ENCODE results near the gene LAMB3. TPM values are rescaled to one million over a fixed set of nuclear protein-coding genes. Genes with fewer than 3 reads are reported as not detected.

LAMB3 gene
- polyA plus RNA-seq, 1 donor from 2014 or later: 5.8 TPM

GRCh38 chr1:209590405-209590804 lies 61.8 kb downstream of the LAMB3 start:
- TF ChIP-seq POLR2AphosphoS5 (IDR thresholded peaks at IDR 0.05): no peak
- TF ChIP-seq REST (IDR thresholded peaks at IDR 0.05; ENCODE audit: borderline replicate concordance): no peak
- no peak for TF ChIP-seq TAF1 (IDR thresholded peaks at IDR 0.05; ENCODE audit: low read depth)
- TF ChIP-seq RAD21 (conservative IDR thresholded peaks at IDR 0.05): no peak
- TF ChIP-seq SMC3 (conservative IDR thresholded peaks at IDR 0.05; ENCODE audit: poor library complexity): peak; percentile 49
- peak; percentile 48 for TF ChIP-seq CTCF (IDR thresholded peaks at IDR 0.05; ENCODE audit: poor library complexity, severe bottlenecking)
- TF ChIP-seq MXI1 (conservative IDR thresholded peaks at IDR 0.05; ENCODE audit: poor library complexity, severe bottlenecking): no peak
- no peak for TF ChIP-seq EZH2 (IDR thresholded peaks at IDR 0.05; ENCODE audit: borderline replicate concordance, insufficient read depth, low read length, poor library complexity, severe bottlenecking)
- TF ChIP-seq EP300 (conservative IDR thresholded peaks at IDR 0.05; ENCODE audit: poor library complexity, severe bottlenecking): no peak
- H2AFZ ChIP-seq (ENCODE audit: low read depth, low read length): no peak overlapping the region
- H3K4me2 ChIP-seq (ENCODE audit: low read length): no peak overlapping the region
- H3K27me3 ChIP-seq (ENCODE audit: insufficient read depth, low read depth, low read length): no peaks in the 10 kb centered on the region
- no peak overlapping the region for H3K27ac ChIP-seq (ENCODE audit: low read length)
- H3K79me2 ChIP-seq (replicated peaks; ENCODE audit: insufficient read depth, low read length): no peaks in the 10 kb centered on the region
- no peaks in the 10 kb centered on the region for H3F3A ChIP-seq (ENCODE audit: insufficient read depth, low read length, poor library complexity, severe bottlenecking)
- no peaks in the 10 kb centered on the region for H3K9me3 ChIP-seq (ENCODE audit: low read length)
- no peak overlapping the region for H3K4me3 ChIP-seq (ENCODE audit: low read length)
- no peaks in the 10 kb centered on the region for H3K36me3 ChIP-seq (ENCODE audit: insufficient read depth, low read length)
- no peaks in the 10 kb centered on the region for H4K20me1 ChIP-seq (ENCODE audit: insufficient read depth)
- no peak overlapping the region for H3K9ac ChIP-seq (ENCODE audit: low read length)
- no peaks in the 10 kb centered on the region for H3K9me2 ChIP-seq (ENCODE audit: insufficient read depth, low read length)

- no peak for TF ChIP-seq CTCF (IDR thresholded peaks at IDR 0.05; ENCODE audit: poor library complexity, severe bottlenecking)
- TF ChIP-seq REST (IDR thresholded peaks at IDR 0.05; ENCODE audit: borderline replicate concordance): no peak
- no peak for TF ChIP-seq EP300 (conservative IDR thresholded peaks at IDR 0.05; ENCODE audit: poor library complexity, severe bottlenecking)
- no peak for TF ChIP-seq MXI1 (conservative IDR thresholded peaks at IDR 0.05; ENCODE audit: poor library complexity, severe bottlenecking)
- no peak for TF ChIP-seq TAF1 (IDR thresholded peaks at IDR 0.05; ENCODE audit: low read depth)
- TF ChIP-seq POLR2AphosphoS5 (IDR thresholded peaks at IDR 0.05): no peak
- no peak for TF ChIP-seq RAD21 (conservative IDR thresholded peaks at IDR 0.05)
- no peak for TF ChIP-seq SMC3 (conservative IDR thresholded peaks at IDR 0.05; ENCODE audit: poor library complexity)
- no peak for TF ChIP-seq EZH2 (IDR thresholded peaks at IDR 0.05; ENCODE audit: borderline replicate concordance, insufficient read depth, low read length, poor library complexity, severe bottlenecking)
- H3K4me2 ChIP-seq (ENCODE audit: low read length): no peak overlapping the region
Observed at GRCh38 chr1:209589863-209590262, 62.4 kb downstream of the LAMB3 start.

More at GRCh38 chr1:209589863-209590262, 62.4 kb downstream of the LAMB3 start:
- H3F3A ChIP-seq (ENCODE audit: insufficient read depth, low read length, poor library complexity, severe bottlenecking): no peaks in the 10 kb centered on the region
- no peaks in the 10 kb centered on the region for H3K9me2 ChIP-seq (ENCODE audit: insufficient read depth, low read length)
- H4K20me1 ChIP-seq (ENCODE audit: insufficient read depth): no peaks in the 10 kb centered on the region
- no peaks in the 10 kb centered on the region for H3K79me2 ChIP-seq (replicated peaks; ENCODE audit: insufficient read depth, low read length)
- no peaks in the 10 kb centered on the region for H3K9me3 ChIP-seq (ENCODE audit: low read length)
- no peak overlapping the region for H3K27ac ChIP-seq (ENCODE audit: low read length)
- no peak overlapping the region for H3K4me3 ChIP-seq (ENCODE audit: low read length)
- no peaks in the 10 kb centered on the region for H3K27me3 ChIP-seq (ENCODE audit: insufficient read depth, low read depth, low read length)
- H2AFZ ChIP-seq (ENCODE audit: low read depth, low read length): no peak overlapping the region
- no peaks in the 10 kb centered on the region for H3K36me3 ChIP-seq (ENCODE audit: insufficient read depth, low read length)
- H3K9ac ChIP-seq (ENCODE audit: low read length): no peak overlapping the region
